HepG2 (cell line): Measurements from ENCODE around the gene TRIM31. TPM values are rescaled to one million over a fixed set of nuclear protein-coding genes. Genes with fewer than 3 reads are reported as not detected.

Experiments
- ETV6 ChIP-seq: sonication (generic); formaldehyde crosslinking; conservative IDR thresholded peaks from 2 replicates; pipeline ENCODE4 v1.4.0; 2020; ENCODE audit warnings: missing genetic modification reagents
- FOSL2 ChIP-seq: sonication (generic); formaldehyde crosslinking; IDR thresholded peaks from 2 replicates; pipeline ENCODE4 v1.4.0; 2020; ENCODE audit warnings: missing genetic modification reagents
- MIER2 ChIP-seq: IDR thresholded peaks from 2 replicates; pipeline ENCODE4 v1.6.1; 2016; ENCODE audit warnings: missing biosample characterization, missing genetic modification reagents
- PRDM10 ChIP-seq: sonication (generic); formaldehyde crosslinking; IDR thresholded peaks from 2 replicates; pipeline ENCODE4 v1.4.0; 2020; ENCODE audit warnings: low read depth, missing genetic modification reagents
- TCF7L2 ChIP-seq: IDR thresholded peaks from 2 replicates; pipeline ENCODE4 v1.6.1; 2011; ENCODE audit warnings: mild to moderate bottlenecking, low read depth, low read length, moderate library complexity
- U2AF2 ChIP-seq: fragments of 200-400 bp; formaldehyde crosslinking; IDR thresholded peaks from 2 replicates; pipeline ENCODE4 v1.6.1; 2017; ENCODE audit warnings: low read depth, mild to moderate bottlenecking, low read length
- ZBTB34 ChIP-seq: sonication (generic); formaldehyde crosslinking; IDR thresholded peaks from 2 replicates; pipeline ENCODE4 v1.8.0; 2022; ENCODE audit warnings: mild to moderate bottlenecking, missing genetic modification reagents
- ZFP91 ChIP-seq: sonication (generic); formaldehyde crosslinking; IDR thresholded peaks from 2 replicates; pipeline ENCODE4 v1.9.0; 2022; ENCODE audit warnings: missing genetic modification reagents, mild to moderate bottlenecking, borderline replicate concordance
- ZNF256 ChIP-seq: sonication (generic); formaldehyde crosslinking; conservative IDR thresholded peaks from 2 replicates; pipeline ENCODE4 v1.4.0; 2020; ENCODE audit warnings: missing genetic modification reagents
- ZNF607 ChIP-seq: sonication (generic); formaldehyde crosslinking; IDR thresholded peaks from 2 replicates; pipeline ENCODE4 v1.5.1; 2020; ENCODE audit warnings: missing genetic modification reagents, mild to moderate bottlenecking, borderline replicate concordance
- ZNF687 ChIP-seq: sonication (generic); formaldehyde crosslinking; IDR thresholded peaks from 2 replicates; pipeline ENCODE4 v1.5.1; 2020; ENCODE audit warnings: mild to moderate bottlenecking, missing genetic modification reagents, moderate library complexity
- ZSCAN21 ChIP-seq: sonication (generic); formaldehyde crosslinking; IDR thresholded peaks from 2 replicates; pipeline ENCODE4 v1.8.0; 2022; ENCODE audit warnings: mild to moderate bottlenecking, missing genetic modification reagents, moderate library complexity, borderline replicate concordance
- polyA plus RNA-seq, 8 experiments: library from polyadenylated mRNA; depleted of rRNA in 3 of 8; stranded (reverse) in 7 of 8; unstranded in 1 of 8; fragments of >200 nt; fragmentation: Illumina TruSeq in 4 of 8; extraction: Trizol in 4 of 8; gene quantifications; 2 replicates each; pipeline versions ENCODE4 v1.2.1 to v1.2.3, GENCODE V29; 2011 to 2016; ENCODE audit warnings: low read depth in 4 of 8, missing spikeins in 1 of 8, mixed read lengths in 1 of 8; ENCODE audit not compliant: insufficient read depth in 1 of 8
- total RNA-seq, 5 experiments: library from RNA; depleted of rRNA; stranded (reverse); fragments of >200 nt; fragmentation: Illumina TruSeq; extraction: Trizol; gene quantifications; 2 replicates each; pipeline ENCODE4 v1.2.3, GENCODE V29; 2016; ENCODE audit warnings: low read depth in 1 of 5

TRIM31 gene
- total and polyA plus RNA-seq, 2 of the 13 experiments (the other 11 are each of a cell fraction or from before 2014, with no cell fraction given), result 0.13 to 0.51 TPM

- TF ChIP-seq ZNF687 (CRISPR knock-in tag), result no peak
- peak; percentile 26; the same call in 1 of the 2 replicates for TF ChIP-seq ZNF607 (CRISPR knock-in tag)
- TF ChIP-seq TCF7L2, result no peak
- TF ChIP-seq FOSL2 (CRISPR knock-in tag), result peak; percentile 64
- no peak for TF ChIP-seq U2AF2
- no peak for TF ChIP-seq ZNF256 (CRISPR knock-in tag)
- TF ChIP-seq ZFP91 (CRISPR knock-in tag), result no peak
- TF ChIP-seq ZBTB34 (CRISPR knock-in tag), result no peak
- no peak; the same call in 1 of the 2 replicates for TF ChIP-seq ZSCAN21 (CRISPR knock-in tag)
- no peak; the same call in 1 of the 2 replicates for TF ChIP-seq ETV6 (CRISPR knock-in tag)
- TF ChIP-seq MIER2 (CRISPR knock-in tag), result no peak
- TF ChIP-seq PRDM10, result 0 out of 2 replicates have a peak, but pooled peaks have one; percentile 51
Measured at GRCh38 chr6:30130887-30131862, 18.3 kb upstream of the TRIM31 start (continued).
